HG03196 (cell line): Measurements from ENCODE around the gene TTC28.

Experiments used
- ATAC-seq: cut with Tn5 transposase; IDR thresholded peaks from one replicate; pipeline ENCODE4 v1.9.1; 2021; ENCODE audit not compliant: unreplicated experiment

TTC28 gene

GRCh38 chr22:28412109-28412508 lies 267.5 kb downstream of the TTC28 start:
- no peak for ATAC-seq

- ATAC-seq: no peak
Measured at GRCh38 chr22:28411125-28411524, 268.5 kb downstream of the TTC28 start.

GRCh38 chr22:28410050-28410816 lies 269.4 kb downstream of the TTC28 start:
- ATAC-seq: no peak

GRCh38 chr22:28408709-28409108 lies 270.9 kb downstream of the TTC28 start:
- no peak for ATAC-seq

- ATAC-seq: no peak
Measured at GRCh38 chr22:28407645-28408044, 272.0 kb downstream of the TTC28 start.

GRCh38 chr22:28406246-28406645 lies 273.4 kb downstream of the TTC28 start:
- no peak for ATAC-seq

GRCh38 chr22:28405588-28405987 lies 274.1 kb downstream of the TTC28 start:
- no peak for ATAC-seq

- no peak for ATAC-seq
Measured at GRCh38 chr22:28402539-28402938, 277.1 kb downstream of the TTC28 start.

GRCh38 chr22:28402060-28402459 lies 277.6 kb downstream of the TTC28 start:
- ATAC-seq: no peak

- ATAC-seq: no peak
Measured at GRCh38 chr22:28398981-28399380, 280.7 kb downstream of the TTC28 start.

- ATAC-seq: no peak
Measured at GRCh38 chr22:28398355-28398754, 281.3 kb downstream of the TTC28 start.

- ATAC-seq: no peak
Measured at GRCh38 chr22:28397306-28397705, 282.3 kb downstream of the TTC28 start.

- ATAC-seq: no peak
Measured at GRCh38 chr22:28395920-28396753, 283.5 kb downstream of the TTC28 start.

GRCh38 chr22:28395520-28395919 lies 284.1 kb downstream of the TTC28 start:
- no peak for ATAC-seq

GRCh38 chr22:28394513-28395110 lies 285.0 kb downstream of the TTC28 start:
- ATAC-seq: no peak

- ATAC-seq: no peak
Measured at GRCh38 chr22:28381429-28382167, 298.0 kb downstream of the TTC28 start.

- ATAC-seq: no peak
Measured at GRCh38 chr22:28379951-28380350, 299.7 kb downstream of the TTC28 start.

GRCh38 chr22:28379075-28379779 lies 300.4 kb downstream of the TTC28 start:
- no peak for ATAC-seq

- ATAC-seq: no peak
Measured at GRCh38 chr22:28375761-28376534, 303.7 kb downstream of the TTC28 start.

- no peak for ATAC-seq
Measured at GRCh38 chr22:28373831-28374230, 305.8 kb downstream of the TTC28 start.
